Tibial artery (tissue), 4 donors: ENCODE data around the gene ERICH3.
"Not testable (repeated sequence)": the region's sequence is repeated elsewhere in the genome, so short reads cannot be mapped to it uniquely, and the experiment has no call there.

Experiments used
- DNase-seq, 2 donors: peaks; one replicate each; pipeline ENCODE4 v3.0.0-alpha.2; 2019
- H3K27ac ChIP-seq, 2 donors: fragments of 200-600 bp; sonication (generic) in 1 of 2; 1 replicate in 1 of 2; 2 replicates in 1 of 2; pipeline ENCODE4 v1.5.1; 2018 to 2019; ENCODE audit warnings: mild to moderate bottlenecking in 1 of 2
- H3K27me3 ChIP-seq, 2 donors: fragments of 200-600 bp; sonication (generic) in 1 of 2; one replicate each; pipeline versions ENCODE4 v1.5.1 to v1.6.0; 2016 to 2019
- H3K36me3 ChIP-seq, 3 donors: fragments of 200-600 bp; sonication (generic) in 2 of 3; one replicate each; pipeline ENCODE4 v1.5.1; 2016 to 2019; ENCODE audit warnings: mild to moderate bottlenecking in 2 of 3
- H3K4me1 ChIP-seq, 4 donors: fragments of 200-600 bp; sonication (generic) in 2 of 4; 1 replicate in 3 of 4; 2 replicates in 1 of 4; pipeline ENCODE4 v1.5.1; 2016 to 2019
- H3K4me3 ChIP-seq, 2 donors: fragments of 200-600 bp; sonication (generic) in 1 of 2; 1 replicate in 1 of 2; 2 replicates in 1 of 2; pipeline ENCODE4 v1.5.1; 2018 to 2019; ENCODE audit warnings: mild to moderate bottlenecking in 2 of 2
- H3K9me3 ChIP-seq, 3 donors: fragments of 200-600 bp; sonication (generic) in 1 of 3; one replicate each; pipeline ENCODE4 v1.5.1; 2016 to 2019
- intact Hi-C: fragments of 100-400 bp; cut with DNase I; formaldehyde crosslinking; loops from one replicate; pipeline ENCODE4 v1.15.0; 2023; ENCODE audit warnings: low total_unique reads
- TF ChIP-seq, protein P1 (sequence below), 2 experiments: fragments of 200-600 bp in 1 of 2; fragments of 450-650 bp in 1 of 2; IDR thresholded peaks; one replicate each; pipeline ENCODE4 v1.5.1; 2017 to 2019; ENCODE audit warnings: antibody characterized with exemption in 2 of 2, mild to moderate bottlenecking in 1 of 2, moderate library complexity in 1 of 2

ERICH3 gene

GRCh38 chr1:74677926-74678325 lies 4.3 kb upstream of the ERICH3 start:
- no peak for DNase-seq
- Histone ChIP-seq H3K27me3 (no peaks in the 10 kb centered on the region), H3K4me1 (peaks cover 0 to 12% (median 8%) of the 10 kb centered on the region in 4 donors), H3K4me3 (no peak overlapping the region), H3K36me3 (no peaks in the 10 kb centered on the region), H3K9me3 (no peaks in the 10 kb centered on the region), H3K27ac (no peak overlapping the region)
- TF ChIP-seq, protein P1, sequence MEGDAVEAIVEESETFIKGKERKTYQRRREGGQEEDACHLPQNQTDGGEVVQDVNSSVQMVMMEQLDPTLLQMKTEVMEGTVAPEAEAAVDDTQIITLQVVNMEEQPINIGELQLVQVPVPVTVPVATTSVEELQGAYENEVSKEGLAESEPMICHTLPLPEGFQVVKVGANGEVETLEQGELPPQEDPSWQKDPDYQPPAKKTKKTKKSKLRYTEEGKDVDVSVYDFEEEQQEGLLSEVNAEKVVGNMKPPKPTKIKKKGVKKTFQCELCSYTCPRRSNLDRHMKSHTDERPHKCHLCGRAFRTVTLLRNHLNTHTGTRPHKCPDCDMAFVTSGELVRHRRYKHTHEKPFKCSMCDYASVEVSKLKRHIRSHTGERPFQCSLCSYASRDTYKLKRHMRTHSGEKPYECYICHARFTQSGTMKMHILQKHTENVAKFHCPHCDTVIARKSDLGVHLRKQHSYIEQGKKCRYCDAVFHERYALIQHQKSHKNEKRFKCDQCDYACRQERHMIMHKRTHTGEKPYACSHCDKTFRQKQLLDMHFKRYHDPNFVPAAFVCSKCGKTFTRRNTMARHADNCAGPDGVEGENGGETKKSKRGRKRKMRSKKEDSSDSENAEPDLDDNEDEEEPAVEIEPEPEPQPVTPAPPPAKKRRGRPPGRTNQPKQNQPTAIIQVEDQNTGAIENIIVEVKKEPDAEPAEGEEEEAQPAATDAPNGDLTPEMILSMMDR (IDR thresholded peaks at IDR 0.05): no peak
- intact Hi-C loops: no loop called here

- Histone ChIP-seq H3K4me3 (no peak overlapping the region), H3K9me3 (no peaks in the 10 kb centered on the region), H3K36me3 (no peaks in the 10 kb centered on the region), H3K4me1 (peaks cover 0 to 13% (median 8%) of the 10 kb centered on the region in 4 donors), H3K27me3 (no peaks in the 10 kb centered on the region), H3K27ac (no peak overlapping the region)
- no peak for DNase-seq
- TF ChIP-seq, protein P1 (IDR thresholded peaks at IDR 0.05): no peak
- intact Hi-C loops: no loop called here
Observed at GRCh38 chr1:74674278-74675048, 871 bp upstream of the ERICH3 start.

GRCh38 chr1:74670866-74671265 lies 2.7 kb downstream of the ERICH3 start:
- H3K36me3 ChIP-seq, H3K27me3 ChIP-seq, intact Hi-C loops, H3K27ac ChIP-seq, DNase-seq, H3K9me3 ChIP-seq, H3K4me3 ChIP-seq: not testable (repeated sequence)
- peaks cover 0 to 13% (median 8%) of the 10 kb centered on the region in 4 donors for H3K4me1 ChIP-seq

GRCh38 chr1:74654708-74655107 lies 18.9 kb downstream of the ERICH3 start:
- Histone ChIP-seq H3K4me1 (no peaks in the 10 kb centered on the region), H3K9me3 (no peaks in the 10 kb centered on the region), H3K36me3 (no peaks in the 10 kb centered on the region), H3K4me3 (no peak overlapping the region), H3K27ac (no peak overlapping the region), H3K27me3 (no peaks in the 10 kb centered on the region)
- TF ChIP-seq, protein P1 (IDR thresholded peaks at IDR 0.05): no peak
- no peak for DNase-seq
- intact Hi-C loops: no loop called here

DNA sequence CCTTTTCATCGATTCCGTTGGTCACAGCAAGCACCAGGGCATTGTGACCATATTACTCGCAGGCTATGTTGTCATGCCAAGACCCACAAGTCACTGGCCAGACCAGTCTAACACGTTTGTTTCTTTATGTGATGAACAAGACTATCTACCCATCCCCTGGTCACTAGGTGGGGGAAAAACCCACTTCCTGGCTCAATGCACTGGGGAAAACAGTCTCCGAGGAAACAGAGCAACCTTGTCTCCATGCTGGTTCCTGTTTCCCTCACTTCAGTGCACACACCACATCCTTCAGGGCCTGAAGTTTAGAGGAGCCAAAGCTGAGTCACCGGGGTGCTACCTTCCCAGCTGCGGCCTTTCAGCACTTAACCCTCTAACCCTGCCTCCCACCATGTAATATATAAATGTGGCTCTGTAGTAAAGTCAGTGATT lies 20.9 kb downstream of the ERICH3 start:
- intact Hi-C loops: no loop called here
- TF ChIP-seq, protein P1 (IDR thresholded peaks at IDR 0.05): no peak
- Histone ChIP-seq H3K36me3 (no peaks in the 10 kb centered on the region), H3K9me3 (no peaks in the 10 kb centered on the region), H3K4me3 (no peak overlapping the region), H3K27ac (no peak overlapping the region), H3K4me1 (no peaks in the 10 kb centered on the region), H3K27me3 (no peaks in the 10 kb centered on the region)
- no peak for DNase-seq

GRCh38 chr1:74650561-74650960 lies 23.0 kb downstream of the ERICH3 start:
- Histone ChIP-seq H3K36me3 (no peaks in the 10 kb centered on the region), H3K27me3 (no peaks in the 10 kb centered on the region), H3K4me1 (no peaks in the 10 kb centered on the region), H3K4me3 (no peak overlapping the region), H3K9me3 (no peaks in the 10 kb centered on the region), H3K27ac (no peak overlapping the region)
- intact Hi-C loops: no loop called here
- TF ChIP-seq, protein P1 (IDR thresholded peaks at IDR 0.05): no peak
- no peak for DNase-seq
